GM19455 (cell line): ENCODE results near the gene TTC29.
"Not testable (repeated sequence)": the region's sequence is repeated elsewhere in the genome, so short reads cannot be mapped to it uniquely, and the experiment has no call there.

Experiments used
- ATAC-seq: cut with Tn5 transposase; IDR thresholded peaks from one replicate; pipeline ENCODE4 v1.9.1; 2021; ENCODE audit not compliant: unreplicated experiment

The TTC29 gene

GRCh38 chr4:146883070-146883469 is 62.6 kb downstream of the TTC29 start:
- ATAC-seq = no peak

- no peak for ATAC-seq
Observed at GRCh38 chr4:146857298-146857697, 88.4 kb downstream of the TTC29 start.

GRCh38 chr4:146855761-146856160 is 89.9 kb downstream of the TTC29 start:
- ATAC-seq = no peak

- no peak for ATAC-seq
Observed at GRCh38 chr4:146852360-146852759, 93.3 kb downstream of the TTC29 start.

GRCh38 chr4:146847345-146847744 is 98.3 kb downstream of the TTC29 start:
- ATAC-seq = no peak

- no peak for ATAC-seq
Observed at GRCh38 chr4:146846882-146847281, 98.8 kb downstream of the TTC29 start.

GRCh38 chr4:146844761-146845160 is 100.9 kb downstream of the TTC29 start:
- no peak for ATAC-seq

GRCh38 chr4:146842876-146843275 is 102.8 kb downstream of the TTC29 start:
- no peak for ATAC-seq

GRCh38 chr4:146840731-146841130 is 104.9 kb downstream of the TTC29 start:
- ATAC-seq = no peak

GRCh38 chr4:146835096-146835495 is 110.6 kb downstream of the TTC29 start:
- no peak for ATAC-seq

- ATAC-seq = no peak
Observed at GRCh38 chr4:146834263-146835034, 111.2 kb downstream of the TTC29 start.

GRCh38 chr4:146833530-146833929 is 112.1 kb downstream of the TTC29 start:
- ATAC-seq = no peak

- ATAC-seq = not testable (repeated sequence)
Observed at GRCh38 chr4:146822980-146823379, 122.7 kb downstream of the TTC29 start.

- no peak for ATAC-seq
Observed at GRCh38 chr4:146814750-146815149, 130.9 kb downstream of the TTC29 start.

GRCh38 chr4:146795711-146796110 is 150.0 kb downstream of the TTC29 start:
- ATAC-seq = no peak

- no peak for ATAC-seq
Observed at GRCh38 chr4:146793727-146794126, 151.9 kb downstream of the TTC29 start.

GRCh38 chr4:146791439-146791838 is 154.2 kb downstream of the TTC29 start:
- ATAC-seq = no peak

GRCh38 chr4:146790515-146790914 is 155.1 kb downstream of the TTC29 start:
- ATAC-seq = no peak

- ATAC-seq = no peak
Observed at GRCh38 chr4:146787731-146788130, 157.9 kb downstream of the TTC29 start.

- ATAC-seq = no peak
Observed at GRCh38 chr4:146776691-146777090, 169.0 kb downstream of the TTC29 start.

GRCh38 chr4:146763560-146763959 is 182.1 kb downstream of the TTC29 start:
- no peak for ATAC-seq

GRCh38 chr4:146762016-146762415 is 183.6 kb downstream of the TTC29 start:
- ATAC-seq = no peak

- ATAC-seq = no peak
Observed at GRCh38 chr4:146742416-146742815, 203.2 kb downstream of the TTC29 start.
